Mesenchymal stem cell (in vitro differentiated cells and primary cell): ENCODE results near the gene MYH14.

Experiments used
- DNase-seq: peaks from one replicate; pipeline ENCODE4 v3.0.0-alpha.2; 2013
- H2AFZ ChIP-seq: one replicate; pipeline ENCODE4 v1.6.1; 2013; ENCODE audit warnings: low read depth, mild to moderate bottlenecking, control low read depth, inconsistent platforms, low read length, moderate library complexity
- H2AK5ac ChIP-seq: 2 replicates; pipeline ENCODE4 v1.6.1; 2013; ENCODE audit warnings: low read length, moderate library complexity, mild to moderate bottlenecking, inconsistent platforms; ENCODE audit not compliant: severe bottlenecking
- H2BK120ac ChIP-seq: one replicate; pipeline ENCODE4 v1.6.1; 2013; ENCODE audit warnings: low read depth, mild to moderate bottlenecking, inconsistent platforms, low read length, moderate library complexity
- H2BK12ac ChIP-seq, 2 experiments: one replicate each; pipeline ENCODE4 v1.6.1; 2013; ENCODE audit warnings: inconsistent platforms in 2 of 2, low read length in 2 of 2, mild to moderate bottlenecking in 2 of 2, moderate library complexity in 2 of 2, control low read depth in 1 of 2
- H2BK15ac ChIP-seq: one replicate; pipeline ENCODE4 v1.6.1; 2013; ENCODE audit warnings: mild to moderate bottlenecking, low read depth, inconsistent platforms; ENCODE audit not compliant: poor library complexity, severe bottlenecking
- H2BK5ac ChIP-seq: 2 replicates; pipeline ENCODE4 v1.6.1; 2013; ENCODE audit warnings: low read depth, mild to moderate bottlenecking, low read length, control low read depth, inconsistent platforms; ENCODE audit not compliant: poor library complexity, severe bottlenecking
- H3K14ac ChIP-seq, 2 experiments: one replicate each; pipeline ENCODE4 v1.6.1; 2013; ENCODE audit warnings: inconsistent platforms in 2 of 2, low read length in 2 of 2, control low read depth in 1 of 2, mild to moderate bottlenecking in 1 of 2, moderate library complexity in 1 of 2
- H3K18ac ChIP-seq, 2 experiments: one replicate each; pipeline ENCODE4 v1.6.1; 2013; ENCODE audit warnings: inconsistent platforms in 2 of 2, low read length in 2 of 2, control low read depth in 1 of 2, low read depth in 1 of 2, mild to moderate bottlenecking in 1 of 2
- H3K23ac ChIP-seq, 2 experiments: one replicate each; pipeline ENCODE4 v1.6.1; 2013; ENCODE audit warnings: inconsistent platforms in 2 of 2, low read length in 2 of 2, mild to moderate bottlenecking in 2 of 2, moderate library complexity in 2 of 2, control low read depth in 1 of 2
- H3K27ac ChIP-seq: 2 replicates; pipeline ENCODE4 v1.5.1; 2013; ENCODE audit warnings: mild to moderate bottlenecking, moderate library complexity, low read length, control low read depth, inconsistent platforms; ENCODE audit not compliant: poor library complexity, severe bottlenecking
- H3K27me3 ChIP-seq, 2 experiments: 2 replicates each; pipeline versions ENCODE4 v1.6.1 to v1.7.0; 2013; ENCODE audit warnings: low read length in 2 of 2, mild to moderate bottlenecking in 2 of 2, moderate library complexity in 2 of 2, control low read depth in 1 of 2, inconsistent platforms in 1 of 2; ENCODE audit not compliant: control insufficient read depth in 1 of 2, insufficient read depth in 1 of 2
- H3K36me3 ChIP-seq, 2 experiments: 2 replicates each; pipeline versions ENCODE4 v1.6.1 to v1.7.0; 2013; ENCODE audit warnings: low read length in 2 of 2, control low read depth in 1 of 2, inconsistent platforms in 1 of 2, low read depth in 1 of 2, mild to moderate bottlenecking in 1 of 2; ENCODE audit not compliant: insufficient read depth in 2 of 2, control insufficient read depth in 1 of 2
- H3K4ac ChIP-seq, 2 experiments: one replicate each; pipeline ENCODE4 v1.6.1; 2013; ENCODE audit warnings: inconsistent platforms in 2 of 2, low read length in 2 of 2, mild to moderate bottlenecking in 2 of 2, moderate library complexity in 2 of 2, control low read depth in 1 of 2, low read depth in 1 of 2
- H3K4me1 ChIP-seq: 2 replicates; pipeline ENCODE4 v1.6.1; 2013; ENCODE audit warnings: low read depth, low read length, control low read depth; ENCODE audit not compliant: control insufficient read depth, insufficient read depth
- H3K4me2 ChIP-seq: 2 replicates; pipeline ENCODE4 v1.6.1; 2013; ENCODE audit warnings: low read length, mild to moderate bottlenecking, inconsistent platforms; ENCODE audit not compliant: poor library complexity, severe bottlenecking
- H3K4me3 ChIP-seq, 2 experiments: 2 replicates each; pipeline versions ENCODE4 v1.5.1 to v1.7.0; 2013; ENCODE audit warnings: low read length in 2 of 2, mild to moderate bottlenecking in 2 of 2, control low read depth in 1 of 2, low read depth in 1 of 2; ENCODE audit not compliant: insufficient read depth in 1 of 2
- H3K79me1 ChIP-seq: replicated peaks from 2 replicates; pipeline ENCODE4 v1.6.1; 2013; ENCODE audit warnings: mild to moderate bottlenecking, control low read depth, low read length, inconsistent platforms; ENCODE audit not compliant: poor library complexity, severe bottlenecking
- H3K9ac ChIP-seq: 2 replicates; pipeline ENCODE4 v1.7.0; 2013; ENCODE audit warnings: mild to moderate bottlenecking, low read length, moderate library complexity
- H3K9me3 ChIP-seq: 2 replicates; pipeline ENCODE4 v1.7.0; 2013; ENCODE audit warnings: mild to moderate bottlenecking, low read length; ENCODE audit not compliant: control insufficient read depth
- H4K8ac ChIP-seq: one replicate; pipeline ENCODE4 v1.6.1; 2013; ENCODE audit warnings: inconsistent platforms, mild to moderate bottlenecking, low read length, moderate library complexity
- H4K91ac ChIP-seq: one replicate; pipeline ENCODE4 v1.6.1; 2013; ENCODE audit warnings: mild to moderate bottlenecking, low read length, inconsistent platforms
- WGBS: methylation state at CpG from one replicate; pipeline ENCODE4 v1.1.7; 2013; ENCODE audit warnings: mixed read lengths; 5-methylcytosine and 5-hydroxymethylcytosine counted together

Gene MYH14

GRCh38 chr19:50206191-50206590, 2.8 kb downstream of the MYH14 start:
- Histone ChIP-seq H3K4me1 (peaks cover 3% of the 10 kb centered on the region), H3K9ac (no peak overlapping the region), H4K8ac (no peak overlapping the region), H2AK5ac (no peak overlapping the region), H2BK5ac (no peak overlapping the region), H3K23ac (no peak overlapping the region), H3K27ac (no peak overlapping the region), H3K14ac (no peak overlapping the region), H3K18ac (no peak overlapping the region), H2AFZ (no peak overlapping the region), H3K36me3 (no peaks in the 10 kb centered on the region), H3K27me3 (peaks cover 15 to 38% of the 10 kb centered on the region in 2 experiments), H2BK12ac (no peak overlapping the region), H2BK120ac (no peak overlapping the region), H2BK15ac (no peak overlapping the region), H3K4ac (no peak overlapping the region), H3K4me3 (no peak overlapping the region), H3K4me2 (no peak overlapping the region), H3K79me1 (no peaks in the 10 kb centered on the region), H4K91ac (no peak overlapping the region), H3K9me3 (no peaks in the 10 kb centered on the region)
- no peak for DNase-seq
- WGBS, result 67% methylated on average over 6 of the region's 6 CpGs

GRCh38 chr19:50207730-50208129, 4.3 kb downstream of the MYH14 start:
- H4K8ac ChIP-seq, result no peak overlapping the region
- no peak overlapping the region for H4K91ac ChIP-seq
- H3K27me3 ChIP-seq, result peaks cover 10 to 26% of the 10 kb centered on the region in 2 experiments
- no peak overlapping the region for H2BK5ac ChIP-seq
- H3K14ac ChIP-seq, result no peak overlapping the region
- no peak overlapping the region for H3K4ac ChIP-seq
- H2BK120ac ChIP-seq, result no peak overlapping the region
- H3K27ac ChIP-seq, result no peak overlapping the region
- H3K4me1 ChIP-seq, result peaks cover 3% of the 10 kb centered on the region
- no peaks in the 10 kb centered on the region for H3K79me1 ChIP-seq
- no peak overlapping the region for H3K4me3 ChIP-seq
- no peak overlapping the region for H2AFZ ChIP-seq
- H3K23ac ChIP-seq, result no peak overlapping the region
- H2BK12ac ChIP-seq, result no peak overlapping the region
- H2AK5ac ChIP-seq, result no peak overlapping the region
- H3K4me2 ChIP-seq, result no peak overlapping the region
- no peak overlapping the region for H3K18ac ChIP-seq
- 28% methylated on average over 2 of the region's 2 CpGs for WGBS
- H3K9ac ChIP-seq, result no peak overlapping the region
- no peaks in the 10 kb centered on the region for H3K36me3 ChIP-seq
- peaks cover 8% of the 10 kb centered on the region for H3K9me3 ChIP-seq
- DNase-seq, result no peak
- H2BK15ac ChIP-seq, result no peak overlapping the region

- Histone ChIP-seq H3K4me3 (no peak overlapping the region), H2AFZ (no peak overlapping the region), H3K36me3 (no peaks in the 10 kb centered on the region), H3K14ac (no peak overlapping the region), H3K27ac (no peak overlapping the region), H2BK12ac (no peak overlapping the region), H3K4me2 (no peak overlapping the region), H3K18ac (no peak overlapping the region), H3K9ac (no peak overlapping the region), H2AK5ac (no peak overlapping the region), H3K27me3 (peaks cover 8 to 19% of the 10 kb centered on the region in 2 experiments), H3K9me3 (peaks cover 8% of the 10 kb centered on the region), H2BK5ac (no peak overlapping the region), H3K23ac (no peak overlapping the region), H2BK15ac (no peak overlapping the region), H3K4ac (no peak overlapping the region), H4K8ac (no peak overlapping the region), H3K4me1 (no peaks in the 10 kb centered on the region), H4K91ac (no peak overlapping the region), H3K79me1 (no peaks in the 10 kb centered on the region), H2BK120ac (no peak overlapping the region)
- DNase-seq, result no peak
- 96% methylated on average over 6 of the region's 7 CpGs for WGBS
Observed at GRCh38 chr19:50209131-50209530, 5.7 kb downstream of the MYH14 start.

GRCh38 chr19:50210425-50210824, 7.0 kb downstream of the MYH14 start:
- no peaks in the 10 kb centered on the region for H3K4me1 ChIP-seq
- no peak for DNase-seq
- no peak overlapping the region for H3K14ac ChIP-seq
- H3K4me2 ChIP-seq, result no peak overlapping the region
- H3K27ac ChIP-seq, result no peak overlapping the region
- no peak overlapping the region for H4K8ac ChIP-seq
- no peak overlapping the region for H2BK120ac ChIP-seq
- no peak overlapping the region for H2BK5ac ChIP-seq
- no peak overlapping the region for H2BK15ac ChIP-seq
- H3K4me3 ChIP-seq, result no peak overlapping the region
- H3K27me3 ChIP-seq, result peaks cover 3 to 10% of the 10 kb centered on the region in 2 experiments
- H3K4ac ChIP-seq, result no peak overlapping the region
- no peaks in the 10 kb centered on the region for H3K36me3 ChIP-seq
- H4K91ac ChIP-seq, result no peak overlapping the region
- H2AFZ ChIP-seq, result no peak overlapping the region
- peaks cover 8% of the 10 kb centered on the region for H3K9me3 ChIP-seq
- H2BK12ac ChIP-seq, result no peak overlapping the region
- WGBS, result 94% methylated on average over 44 of the region's 46 CpGs
- no peak overlapping the region for H3K9ac ChIP-seq
- H3K18ac ChIP-seq, result no peak overlapping the region
- H3K79me1 ChIP-seq, result no peaks in the 10 kb centered on the region
- no peak overlapping the region for H2AK5ac ChIP-seq
- H3K23ac ChIP-seq, result no peak overlapping the region
